Adipocyte (in vitro differentiated cells): ENCODE data around the gene HNRNPM.

Source experiments
- DNase-seq: peaks from one replicate; pipeline ENCODE4 v3.0.0-alpha.2; 2015; ENCODE audit warnings: low read depth
- H3K27me3 ChIP-seq: replicated peaks from 2 replicates; pipeline ENCODE4 v1.7.0; 2013; ENCODE audit warnings: mild to moderate bottlenecking, low read length, moderate library complexity; ENCODE audit not compliant: control insufficient read depth, insufficient read depth
- H3K36me3 ChIP-seq: 2 replicates; pipeline ENCODE4 v1.7.0; 2013; ENCODE audit warnings: low read length, mild to moderate bottlenecking, moderate library complexity; ENCODE audit not compliant: control insufficient read depth, insufficient read depth, severe bottlenecking
- H3K4me1 ChIP-seq: 2 replicates; pipeline ENCODE4 v1.7.0; 2013; ENCODE audit warnings: mild to moderate bottlenecking, low read length, moderate library complexity; ENCODE audit not compliant: control insufficient read depth, insufficient read depth
- H3K4me3 ChIP-seq: 2 replicates; pipeline ENCODE4 v1.7.0; 2013; ENCODE audit warnings: mild to moderate bottlenecking, low read length, moderate library complexity
- H3K9ac ChIP-seq: 2 replicates; pipeline ENCODE4 v1.7.0; 2013; ENCODE audit warnings: mild to moderate bottlenecking, low read length, moderate library complexity
- H3K9me3 ChIP-seq: 2 replicates; pipeline ENCODE4 v1.7.0; 2013; ENCODE audit warnings: mild to moderate bottlenecking, low read length, moderate library complexity; ENCODE audit not compliant: control insufficient read depth

HNRNPM gene

GRCh38 chr19:8453616-8454015, 8.8 kb downstream of the HNRNPM start:
- peaks cover 27% of the 10 kb centered on the region for H3K36me3 ChIP-seq
- no peak for DNase-seq

GRCh38 chr19:8454218-8454617, 9.4 kb downstream of the HNRNPM start:
- no peak for DNase-seq
- peaks cover 27% of the 10 kb centered on the region for H3K36me3 ChIP-seq
- H3K9ac ChIP-seq: no peak overlapping the region
- H3K27me3 ChIP-seq: no peaks in the 10 kb centered on the region
- H3K4me3 ChIP-seq: no peak overlapping the region
- peaks cover 38% of the 10 kb centered on the region for H3K4me1 ChIP-seq
- no peaks in the 10 kb centered on the region for H3K9me3 ChIP-seq

More at GRCh38 chr19:8453616-8454015, 8.8 kb downstream of the HNRNPM start:
- Histone ChIP-seq H3K9me3 (no peaks in the 10 kb centered on the region), H3K4me1 (peaks cover 38% of the 10 kb centered on the region), H3K4me3 (no peak overlapping the region), H3K9ac (no peak overlapping the region), H3K27me3 (no peaks in the 10 kb centered on the region)

- Histone ChIP-seq H3K4me3 (no peak overlapping the region), H3K36me3 (peaks cover 27% of the 10 kb centered on the region), H3K9me3 (no peaks in the 10 kb centered on the region), H3K9ac (no peak overlapping the region), H3K27me3 (no peaks in the 10 kb centered on the region), H3K4me1 (peaks cover 46% of the 10 kb centered on the region)
- no peak for DNase-seq
These were observed 10.2 kb downstream of the HNRNPM start for GRCh38 chr19:8455018-8455417.

GRCh38 chr19:8456064-8456463, 11.3 kb downstream of the HNRNPM start:
- no peaks in the 10 kb centered on the region for H3K27me3 ChIP-seq
- no peaks in the 10 kb centered on the region for H3K9me3 ChIP-seq
- no peak for DNase-seq
- peaks cover 56% of the 10 kb centered on the region for H3K4me1 ChIP-seq
- H3K4me3 ChIP-seq: no peak overlapping the region
- no peak overlapping the region for H3K9ac ChIP-seq
- H3K36me3 ChIP-seq: peaks cover 27% of the 10 kb centered on the region

GRCh38 chr19:8457209-8457608, 12.4 kb downstream of the HNRNPM start:
- peaks cover 51% of the 10 kb centered on the region for H3K4me1 ChIP-seq
- peaks cover 27% of the 10 kb centered on the region for H3K36me3 ChIP-seq
- no peaks in the 10 kb centered on the region for H3K9me3 ChIP-seq
- H3K9ac ChIP-seq: no peak overlapping the region
- no peaks in the 10 kb centered on the region for H3K27me3 ChIP-seq
- no peak overlapping the region for H3K4me3 ChIP-seq
- DNase-seq: no peak

GRCh38 chr19:8457827-8458226, 13.1 kb downstream of the HNRNPM start:
- Histone ChIP-seq H3K27me3 (no peaks in the 10 kb centered on the region), H3K4me1 (peaks cover 45% of the 10 kb centered on the region), H3K36me3 (peaks cover 27% of the 10 kb centered on the region), H3K4me3 (no peak overlapping the region), H3K9me3 (no peaks in the 10 kb centered on the region), H3K9ac (peak overlapping the region; percentile 27)
- DNase-seq: no peak

- no peaks in the 10 kb centered on the region for H3K27me3 ChIP-seq
- H3K36me3 ChIP-seq: peaks cover 28% of the 10 kb centered on the region
- no peaks in the 10 kb centered on the region for H3K9me3 ChIP-seq
- H3K4me1 ChIP-seq: peaks cover 44% of the 10 kb centered on the region
- no peak overlapping the region for H3K4me3 ChIP-seq
- peak overlapping the region; percentile 27 for H3K9ac ChIP-seq
- no peak for DNase-seq
These were observed 13.6 kb downstream of the HNRNPM start for GRCh38 chr19:8458380-8458779.

GRCh38 chr19:8459095-8459494, 14.3 kb downstream of the HNRNPM start:
- Histone ChIP-seq H3K9ac (peak overlapping the region; percentile 46), H3K4me1 (peaks cover 40% of the 10 kb centered on the region), H3K27me3 (no peaks in the 10 kb centered on the region), H3K4me3 (peak overlapping the region; percentile 54), H3K36me3 (peaks cover 33% of the 10 kb centered on the region), H3K9me3 (no peaks in the 10 kb centered on the region)
- no peak for DNase-seq

- peaks cover 40% of the 10 kb centered on the region for H3K4me1 ChIP-seq
- peaks cover 39% of the 10 kb centered on the region for H3K36me3 ChIP-seq
- peak overlapping the region; percentile 46 for H3K9ac ChIP-seq
- peak overlapping the region; percentile 54 for H3K4me3 ChIP-seq
- H3K27me3 ChIP-seq: no peaks in the 10 kb centered on the region
- no peaks in the 10 kb centered on the region for H3K9me3 ChIP-seq
- DNase-seq: peak; percentile 66
These were observed 14.9 kb downstream of the HNRNPM start for GRCh38 chr19:8459520-8460270.

- Histone ChIP-seq H3K27me3 (no peaks in the 10 kb centered on the region), H3K36me3 (peaks cover 45% of the 10 kb centered on the region), H3K4me1 (peaks cover 40% of the 10 kb centered on the region), H3K9me3 (no peaks in the 10 kb centered on the region), H3K4me3 (peak overlapping the region; percentile 54), H3K9ac (peak overlapping the region; percentile 36)
- DNase-seq: peak; percentile 18
These were observed 15.9 kb downstream of the HNRNPM start for GRCh38 chr19:8460516-8461298.

- H3K9ac ChIP-seq: no peak overlapping the region
- H3K9me3 ChIP-seq: no peaks in the 10 kb centered on the region
- H3K27me3 ChIP-seq: no peaks in the 10 kb centered on the region
- H3K4me3 ChIP-seq: peak overlapping the region; percentile 54
- peaks cover 45% of the 10 kb centered on the region for H3K36me3 ChIP-seq
- DNase-seq: no peak
- H3K4me1 ChIP-seq: peaks cover 40% of the 10 kb centered on the region
These were observed 16.6 kb downstream of the HNRNPM start for GRCh38 chr19:8461376-8461775.
